AG04450 (cell line): ENCODE measurements around the gene FASTKD3. TPM values are rescaled to one million over a fixed set of nuclear protein-coding genes. Genes with fewer than 3 reads are reported as not detected.

Source experiments
- CTCF ChIA-PET: fragments of 300-600, 350-600 bp; formaldehyde crosslinking; extraction: SDS; loops from one replicate; lab custom pipeline; 2022; ENCODE audit warnings: antibody characterized with exemption, inconsistent platforms; lab: Charles Lee
- POLR2A ChIA-PET: fragments of 350-600 bp; formaldehyde crosslinking; extraction: SDS; loops from one replicate; lab custom pipeline; 2021; ENCODE audit warnings: antibody characterized with exemption, inconsistent platforms; lab: Yijun Ruan, JAX
- DNase-seq: peaks from one replicate; pipeline ENCODE4 v3.0.0-alpha.2; 2011; ENCODE audit warnings: low read depth, low spot score
- H3K27ac ChIP-seq: one replicate; pipeline ENCODE4 v1.5.1; 2012; ENCODE audit warnings: low read depth, low read length, control low read depth
- H3K27me3 ChIP-seq: one replicate; pipeline ENCODE4 v1.6.0; 2012; ENCODE audit warnings: low read length; ENCODE audit not compliant: control insufficient read depth, insufficient read depth
- H3K4me3 ChIP-seq: 2 replicates; pipeline ENCODE4 v1.5.1; 2011; ENCODE audit warnings: mild to moderate bottlenecking, low read depth, low read length, control low read depth
- H3K9me3 ChIP-seq: 2 replicates; pipeline ENCODE4 v1.5.1; 2012; ENCODE audit warnings: low read length; ENCODE audit not compliant: control insufficient read depth, insufficient read depth
- CTCF ChIP-seq: IDR thresholded peaks from 2 replicates; pipeline ENCODE4 v1.5.1; 2011; ENCODE audit warnings: low read depth, low read length, control low read depth, inconsistent platforms
- polyA plus RNA-seq: library from polyadenylated mRNA; depleted of rRNA; stranded (reverse); fragments of >200 nt; gene quantifications from 2 replicates; pipeline ENCODE4 v1.2.3, GENCODE V29; 2011

The FASTKD3 gene
- polyA plus RNA-seq, 1 experiment: 12.8 TPM

GRCh38 chr5:7837403-7837802, 31.4 kb downstream of the FASTKD3 start:
- no peaks in the 10 kb centered on the region for H3K27me3 ChIP-seq
- CTCF ChIA-PET: no interaction called here
- H3K9me3 ChIP-seq: no peaks in the 10 kb centered on the region
- POLR2A ChIA-PET: no interaction called here
- TF ChIP-seq CTCF: no peak
- no peak overlapping the region for H3K4me3 ChIP-seq
- DNase-seq: no peak
- H3K27ac ChIP-seq: no peak overlapping the region

- TF ChIP-seq CTCF: no peak
- Histone ChIP-seq H3K27me3 (no peaks in the 10 kb centered on the region), H3K27ac (no peak overlapping the region), H3K4me3 (no peak overlapping the region), H3K9me3 (no peaks in the 10 kb centered on the region)
- ChIA-PET CTCF (no interaction called here), POLR2A (no interaction called here)
- no peak for DNase-seq
Observed at GRCh38 chr5:7834982-7835381, 33.8 kb downstream of the FASTKD3 start.

- DNase-seq: no peak
- H3K27me3 ChIP-seq: no peaks in the 10 kb centered on the region
- no peak overlapping the region for H3K4me3 ChIP-seq
- TF ChIP-seq CTCF: no peak
- H3K9me3 ChIP-seq: no peaks in the 10 kb centered on the region
- POLR2A ChIA-PET: no interaction called here
- CTCF ChIA-PET: interaction anchor here (0.8 kb wide), 1 partner anchor 12 kb away, joined by 3 read pairs; no protein-coding TSS in a partner anchor
- no peak overlapping the region for H3K27ac ChIP-seq
Observed at GRCh38 chr5:7828269-7828668, 40.6 kb downstream of the FASTKD3 start.

GRCh38 chr5:7827610-7828009, 41.2 kb downstream of the FASTKD3 start:
- no peak overlapping the region for H3K4me3 ChIP-seq
- no peak for DNase-seq
- ChIA-PET POLR2A (no interaction called here), CTCF (interaction anchor here (0.8 kb wide), 1 partner anchor 11 kb away, joined by 4 read pairs; no protein-coding TSS in a partner anchor)
- H3K27me3 ChIP-seq: no peaks in the 10 kb centered on the region
- no peak overlapping the region for H3K27ac ChIP-seq
- TF ChIP-seq CTCF: 0 out of 2 replicates have a peak, but pooled peaks have one; percentile 1
- H3K9me3 ChIP-seq: no peaks in the 10 kb centered on the region

GRCh38 chr5:7825630-7826029, 43.2 kb downstream of the FASTKD3 start:
- DNase-seq: no peak
- Histone ChIP-seq H3K9me3 (no peaks in the 10 kb centered on the region), H3K4me3 (no peak overlapping the region), H3K27ac (no peak overlapping the region), H3K27me3 (no peaks in the 10 kb centered on the region)
- CTCF ChIA-PET: no interaction called here
- TF ChIP-seq CTCF: no peak
- POLR2A ChIA-PET: no interaction called here
